GM18951 (cell line): ENCODE measurements around the gene SPAG16.

ENCODE experiments used
- POLR2A ChIP-seq: IDR thresholded peaks from 4 replicates; pipeline ENCODE4 v1.6.1; 2011; ENCODE audit warnings: mild to moderate bottlenecking; ENCODE audit not compliant: insufficient read length, insufficient read depth; ENCODE audit errors: extremely low read depth
- in situ Hi-C: fragments of 300-500 bp; cut with MboI; formaldehyde crosslinking; loops from one replicate; pipeline ENCODE4 v1.12.0; 2022; ENCODE audit warnings: low sequenced_read_pairs, mixed read lengths, inconsistent platforms; ENCODE audit not compliant: unreplicated experiment

The SPAG16 gene

GRCh38 chr2:214358506-214358905 lies 1074.2 kb downstream of the SPAG16 start:
- TF ChIP-seq POLR2A: no peak

DNA sequence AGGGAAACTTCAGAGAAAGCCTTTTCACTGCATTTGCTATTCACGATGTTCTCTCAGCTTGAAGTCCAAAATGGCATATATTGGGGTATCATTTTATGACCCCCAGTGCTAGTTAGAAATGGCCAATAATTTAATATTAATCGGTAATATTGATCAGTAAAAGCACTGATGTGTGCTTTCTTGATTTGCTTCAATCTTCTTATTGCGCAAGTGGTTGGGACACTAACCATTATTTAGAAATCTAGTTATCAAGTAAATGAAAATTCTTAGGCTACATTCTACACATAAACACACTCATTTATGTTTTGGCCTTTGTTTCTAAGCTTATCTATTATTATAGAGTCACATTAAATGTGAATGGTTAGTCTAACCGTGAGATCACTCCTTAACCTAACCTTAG lies 1076.9 kb downstream of the SPAG16 start:
- in situ Hi-C loops: no loop called here
- TF ChIP-seq POLR2A: no peak

More at GRCh38 chr2:214358506-214358905, 1074.2 kb downstream of the SPAG16 start:
- in situ Hi-C loops: no loop called here

- no peak for TF ChIP-seq POLR2A
- in situ Hi-C loops: no loop called here
Measured at GRCh38 chr2:214365549-214365948, 1081.3 kb downstream of the SPAG16 start.

DNA sequence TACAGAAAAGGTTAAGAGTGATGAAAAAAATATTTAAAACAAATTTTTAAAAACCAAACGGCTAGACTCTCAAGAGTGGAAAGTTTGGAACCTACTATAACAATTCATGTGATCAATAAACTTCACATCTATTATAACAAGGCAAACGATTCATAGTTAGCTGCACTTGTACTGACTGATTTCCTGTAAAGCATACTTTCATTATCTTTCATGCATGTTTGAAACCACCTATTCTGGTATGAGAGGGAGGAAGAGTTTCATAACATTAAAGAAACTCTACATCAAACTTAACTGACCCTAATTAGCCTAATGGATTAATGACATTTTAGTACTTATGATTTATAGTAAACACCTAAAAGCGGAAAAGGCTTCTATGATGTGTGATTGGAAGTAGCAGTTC lies 1082.9 kb downstream of the SPAG16 start:
- in situ Hi-C loops: no loop called here
- TF ChIP-seq POLR2A: no peak

DNA sequence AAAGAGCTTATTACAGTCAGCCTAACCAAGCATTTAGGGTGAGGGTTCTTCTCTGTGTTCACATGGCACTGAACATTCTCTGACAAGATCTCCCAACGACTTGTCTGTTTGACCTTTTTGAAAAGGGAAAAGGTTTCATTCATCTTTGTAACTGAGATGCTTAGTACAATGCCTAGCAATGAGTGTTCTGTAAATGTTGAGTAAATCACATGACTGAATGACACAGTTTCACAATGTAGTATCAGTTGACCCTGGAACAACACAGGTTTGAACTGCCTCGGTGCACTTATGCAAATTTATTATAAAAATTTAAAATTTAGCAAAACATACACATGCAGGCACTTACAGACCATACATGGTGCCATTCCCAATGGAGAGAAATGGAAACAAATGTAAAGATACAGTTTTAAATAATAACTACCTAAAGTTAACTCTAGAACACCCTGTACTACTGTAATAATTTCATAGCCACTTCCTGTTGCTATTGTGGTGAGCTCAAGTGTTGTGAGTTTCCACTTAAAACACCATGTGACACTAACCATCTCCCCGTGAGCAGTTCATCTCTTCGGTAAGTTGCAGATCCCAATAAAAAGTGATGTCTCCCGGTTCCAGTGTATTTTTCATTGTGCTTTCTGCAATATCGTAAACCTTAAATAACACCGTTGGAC lies 1092.5 kb downstream of the SPAG16 start:
- in situ Hi-C loops: no loop called here
- TF ChIP-seq POLR2A: no peak

GRCh38 chr2:214377286-214377624 lies 1093.0 kb downstream of the SPAG16 start:
- in situ Hi-C loops: no loop called here
- no peak for TF ChIP-seq POLR2A

DNA sequence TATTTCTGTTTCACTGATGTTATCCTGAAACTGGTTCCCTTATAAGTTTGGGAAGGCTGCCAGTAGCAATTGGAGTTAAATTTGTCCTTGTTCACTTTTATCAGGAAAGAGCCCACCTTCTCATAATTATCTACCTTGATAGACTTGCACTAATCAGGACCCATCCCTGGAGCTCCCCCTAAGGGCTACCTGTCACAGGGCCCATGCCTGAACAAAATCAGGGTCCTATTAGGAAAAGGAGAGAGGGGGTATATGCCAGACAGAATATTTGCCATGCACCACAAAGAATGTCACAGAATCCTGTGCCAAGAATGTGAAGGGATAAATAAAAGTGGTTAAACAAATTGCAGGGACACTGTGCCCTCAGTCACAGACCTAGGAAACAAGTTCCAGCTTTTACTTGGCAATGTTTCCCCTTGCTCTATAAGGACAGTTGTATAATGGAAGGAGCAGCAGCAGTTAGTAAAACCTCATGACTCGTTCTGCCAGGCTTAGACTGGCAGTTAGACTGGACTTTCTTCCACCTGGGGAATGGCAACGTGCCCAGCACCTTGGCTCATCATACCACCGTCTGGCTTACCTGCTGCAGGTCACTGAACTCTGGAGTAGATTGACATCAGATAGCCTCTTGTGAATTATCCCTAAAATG lies 1094.3 kb downstream of the SPAG16 start:
- in situ Hi-C loops: no loop called here
- TF ChIP-seq POLR2A: no peak

DNA sequence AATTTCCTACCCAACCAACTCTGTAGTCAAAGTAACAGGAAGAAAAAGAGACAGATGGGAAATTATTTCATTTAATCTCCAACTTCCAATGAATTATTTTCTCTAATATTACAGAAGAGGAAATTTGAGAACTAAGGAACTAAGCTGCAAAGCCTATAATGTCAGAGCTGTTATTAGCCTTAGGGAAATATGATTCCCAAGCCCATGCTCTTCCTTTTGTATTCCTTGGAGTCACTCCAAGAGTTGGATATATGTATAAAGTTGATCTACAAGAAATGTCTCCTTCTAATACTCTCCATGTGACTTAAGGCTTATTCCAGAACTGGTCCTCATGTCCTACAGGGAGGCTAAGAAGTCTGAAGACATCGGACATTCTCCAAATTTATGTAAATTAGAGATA lies 1095.0 kb downstream of the SPAG16 start:
- no peak for TF ChIP-seq POLR2A
- in situ Hi-C loops: no loop called here

DNA sequence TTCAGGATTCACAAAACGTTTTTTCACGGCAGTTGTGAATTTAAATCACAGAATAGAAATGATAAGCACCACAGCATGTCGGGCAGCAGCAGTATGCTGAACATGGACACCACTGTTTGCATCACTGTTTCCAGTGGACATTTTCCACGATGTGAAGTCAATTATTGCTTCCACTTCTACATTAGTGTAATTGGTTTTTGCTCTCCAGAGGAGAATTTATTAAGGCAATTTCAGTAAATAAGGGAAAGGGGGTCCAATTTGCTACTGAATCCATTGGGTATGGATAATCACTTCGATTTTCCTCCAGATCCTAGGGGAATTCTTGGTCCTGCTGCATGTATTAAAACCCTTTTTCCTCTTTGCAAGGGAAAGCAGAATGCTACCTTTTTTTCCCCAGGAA lies 1096.4 kb downstream of the SPAG16 start:
- TF ChIP-seq POLR2A: no peak
- in situ Hi-C loops: no loop called here

DNA sequence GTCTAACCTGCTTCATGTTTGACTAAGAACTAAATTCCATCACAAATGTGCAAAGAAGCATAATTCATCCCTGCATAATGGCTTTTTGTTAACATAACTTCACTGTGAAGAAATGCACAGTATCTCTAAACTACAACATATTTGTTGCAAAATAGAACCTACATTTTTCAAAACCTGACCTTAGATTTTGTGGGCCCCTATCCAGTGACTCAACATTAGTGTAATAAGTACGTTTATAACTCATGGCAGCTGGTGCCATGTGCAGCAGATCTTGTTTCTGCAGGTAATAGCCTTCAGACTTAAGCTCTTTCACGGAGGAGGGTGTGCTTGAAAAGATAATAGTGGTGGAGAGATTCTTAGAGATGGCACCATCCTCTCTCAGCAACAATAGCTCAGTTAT lies 1098.0 kb downstream of the SPAG16 start:
- in situ Hi-C loops: no loop called here
- TF ChIP-seq POLR2A: no peak

- no peak for TF ChIP-seq POLR2A
- in situ Hi-C loops: no loop called here
Measured at GRCh38 chr2:214386720-214387119, 1102.5 kb downstream of the SPAG16 start.

GRCh38 chr2:214389334-214389733 lies 1105.1 kb downstream of the SPAG16 start:
- no peak for TF ChIP-seq POLR2A

DNA sequence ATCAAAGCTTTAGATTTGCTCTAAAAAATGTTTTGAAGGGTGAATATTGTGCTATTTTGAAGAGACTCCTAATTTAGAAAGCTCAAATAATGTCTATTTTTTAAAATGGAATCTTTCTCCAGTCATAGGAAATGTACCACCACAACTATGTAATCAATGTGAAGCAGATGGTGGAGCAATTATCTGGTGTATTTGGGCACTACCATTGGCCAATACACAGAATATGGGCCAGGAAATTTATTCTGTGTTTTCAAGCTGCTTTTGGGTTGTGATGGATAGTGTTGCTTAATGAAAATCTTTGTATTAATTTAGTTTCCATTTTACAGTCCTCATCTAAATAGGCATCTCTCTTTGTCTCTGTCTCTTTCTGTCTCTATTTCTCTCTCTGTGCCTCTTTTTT lies 1109.5 kb downstream of the SPAG16 start:
- in situ Hi-C loops: no loop called here
- TF ChIP-seq POLR2A: no peak

More at GRCh38 chr2:214389334-214389733, 1105.1 kb downstream of the SPAG16 start:
- in situ Hi-C loops: no loop called here

DNA sequence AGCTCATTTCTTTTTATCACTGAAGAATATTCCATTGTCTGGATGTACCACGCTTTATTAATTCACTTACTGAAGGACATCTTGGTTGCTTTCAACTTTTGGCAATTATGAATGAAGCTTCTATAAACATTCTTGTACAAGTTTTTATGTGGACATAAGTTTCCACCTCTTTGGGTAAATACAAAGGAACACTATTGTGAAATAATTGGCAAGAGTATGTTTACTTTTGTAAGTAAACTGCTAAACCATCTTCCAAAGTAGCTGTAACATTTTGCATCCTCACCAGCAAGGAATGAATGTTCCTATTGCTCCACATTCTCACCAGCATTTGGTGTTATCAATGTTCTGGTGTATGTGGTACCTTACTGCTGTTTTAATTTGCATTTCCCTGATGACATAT lies 1110.8 kb downstream of the SPAG16 start:
- in situ Hi-C loops: no loop called here
- no peak for TF ChIP-seq POLR2A

GRCh38 chr2:214401580-214401979 lies 1117.3 kb downstream of the SPAG16 start:
- TF ChIP-seq POLR2A: no peak
- in situ Hi-C loops: no loop called here
